ENCODE data around the gene DCXR. TPM values are rescaled to one million over a fixed set of nuclear protein-coding genes. Genes with fewer than 3 reads are reported as not detected.

The DCXR gene
- total and polyA plus RNA-seq, 2 experiments from 2014 or later, result 86.9 to 137 TPM

GRCh38 chr17:82045936-82046484, 8.5 kb upstream of the DCXR start (continued):
- TF ChIP-seq, protein P1, sequence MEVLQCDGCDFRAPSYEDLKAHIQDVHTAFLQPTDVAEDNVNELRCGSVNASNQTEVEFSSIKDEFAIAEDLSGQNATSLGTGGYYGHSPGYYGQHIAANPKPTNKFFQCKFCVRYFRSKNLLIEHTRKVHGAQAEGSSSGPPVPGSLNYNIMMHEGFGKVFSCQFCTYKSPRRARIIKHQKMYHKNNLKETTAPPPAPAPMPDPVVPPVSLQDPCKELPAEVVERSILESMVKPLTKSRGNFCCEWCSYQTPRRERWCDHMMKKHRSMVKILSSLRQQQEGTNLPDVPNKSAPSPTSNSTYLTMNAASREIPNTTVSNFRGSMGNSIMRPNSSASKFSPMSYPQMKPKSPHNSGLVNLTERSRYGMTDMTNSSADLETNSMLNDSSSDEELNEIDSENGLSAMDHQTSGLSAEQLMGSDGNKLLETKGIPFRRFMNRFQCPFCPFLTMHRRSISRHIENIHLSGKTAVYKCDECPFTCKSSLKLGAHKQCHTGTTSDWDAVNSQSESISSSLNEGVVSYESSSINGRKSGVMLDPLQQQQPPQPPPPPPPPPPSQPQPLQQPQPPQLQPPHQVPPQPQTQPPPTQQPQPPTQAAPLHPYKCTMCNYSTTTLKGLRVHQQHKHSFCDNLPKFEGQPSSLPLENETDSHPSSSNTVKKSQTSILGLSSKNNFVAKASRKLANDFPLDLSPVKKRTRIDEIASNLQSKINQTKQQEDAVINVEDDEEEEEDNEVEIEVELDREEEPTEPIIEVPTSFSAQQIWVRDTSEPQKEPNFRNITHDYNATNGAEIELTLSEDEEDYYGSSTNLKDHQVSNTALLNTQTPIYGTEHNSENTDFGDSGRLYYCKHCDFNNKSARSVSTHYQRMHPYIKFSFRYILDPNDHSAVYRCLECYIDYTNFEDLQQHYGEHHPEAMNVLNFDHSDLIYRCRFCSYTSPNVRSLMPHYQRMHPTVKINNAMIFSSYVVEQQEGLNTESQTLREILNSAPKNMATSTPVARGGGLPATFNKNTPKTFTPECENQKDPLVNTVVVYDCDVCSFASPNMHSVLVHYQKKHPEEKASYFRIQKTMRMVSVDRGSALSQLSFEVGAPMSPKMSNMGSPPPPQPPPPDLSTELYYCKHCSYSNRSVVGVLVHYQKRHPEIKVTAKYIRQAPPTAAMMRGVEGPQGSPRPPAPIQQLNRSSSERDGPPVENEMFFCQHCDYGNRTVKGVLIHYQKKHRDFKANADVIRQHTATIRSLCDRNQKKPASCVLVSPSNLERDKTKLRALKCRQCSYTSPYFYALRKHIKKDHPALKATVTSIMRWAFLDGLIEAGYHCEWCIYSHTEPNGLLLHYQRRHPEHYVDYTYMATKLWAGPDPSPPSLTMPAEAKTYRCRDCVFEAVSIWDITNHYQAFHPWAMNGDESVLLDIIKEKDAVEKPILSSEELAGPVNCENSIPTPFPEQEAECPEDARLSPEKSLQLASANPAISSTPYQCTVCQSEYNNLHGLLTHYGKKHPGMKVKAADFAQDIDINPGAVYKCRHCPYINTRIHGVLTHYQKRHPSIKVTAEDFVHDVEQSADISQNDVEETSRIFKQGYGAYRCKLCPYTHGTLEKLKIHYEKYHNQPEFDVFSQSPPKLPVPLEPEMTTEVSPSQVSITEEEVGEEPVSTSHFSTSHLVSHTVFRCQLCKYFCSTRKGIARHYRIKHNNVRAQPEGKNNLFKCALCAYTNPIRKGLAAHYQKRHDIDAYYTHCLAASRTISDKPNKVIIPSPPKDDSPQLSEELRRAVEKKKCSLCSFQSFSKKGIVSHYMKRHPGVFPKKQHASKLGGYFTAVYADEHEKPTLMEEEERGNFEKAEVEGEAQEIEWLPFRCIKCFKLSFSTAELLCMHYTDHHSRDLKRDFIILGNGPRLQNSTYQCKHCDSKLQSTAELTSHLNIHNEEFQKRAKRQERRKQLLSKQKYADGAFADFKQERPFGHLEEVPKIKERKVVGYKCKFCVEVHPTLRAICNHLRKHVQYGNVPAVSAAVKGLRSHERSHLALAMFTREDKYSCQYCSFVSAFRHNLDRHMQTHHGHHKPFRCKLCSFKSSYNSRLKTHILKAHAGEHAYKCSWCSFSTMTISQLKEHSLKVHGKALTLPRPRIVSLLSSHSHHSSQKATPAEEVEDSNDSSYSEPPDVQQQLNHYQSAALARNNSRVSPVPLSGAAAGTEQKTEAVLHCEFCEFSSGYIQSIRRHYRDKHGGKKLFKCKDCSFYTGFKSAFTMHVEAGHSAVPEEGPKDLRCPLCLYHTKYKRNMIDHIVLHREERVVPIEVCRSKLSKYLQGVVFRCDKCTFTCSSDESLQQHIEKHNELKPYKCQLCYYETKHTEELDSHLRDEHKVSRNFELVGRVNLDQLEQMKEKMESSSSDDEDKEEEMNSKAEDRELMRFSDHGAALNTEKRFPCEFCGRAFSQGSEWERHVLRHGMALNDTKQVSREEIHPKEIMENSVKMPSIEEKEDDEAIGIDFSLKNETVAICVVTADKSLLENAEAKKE (CRISPR knock-in tag; IDR thresholded peaks at IDR 0.05), result no peak
- TF ChIP-seq, protein P2, sequence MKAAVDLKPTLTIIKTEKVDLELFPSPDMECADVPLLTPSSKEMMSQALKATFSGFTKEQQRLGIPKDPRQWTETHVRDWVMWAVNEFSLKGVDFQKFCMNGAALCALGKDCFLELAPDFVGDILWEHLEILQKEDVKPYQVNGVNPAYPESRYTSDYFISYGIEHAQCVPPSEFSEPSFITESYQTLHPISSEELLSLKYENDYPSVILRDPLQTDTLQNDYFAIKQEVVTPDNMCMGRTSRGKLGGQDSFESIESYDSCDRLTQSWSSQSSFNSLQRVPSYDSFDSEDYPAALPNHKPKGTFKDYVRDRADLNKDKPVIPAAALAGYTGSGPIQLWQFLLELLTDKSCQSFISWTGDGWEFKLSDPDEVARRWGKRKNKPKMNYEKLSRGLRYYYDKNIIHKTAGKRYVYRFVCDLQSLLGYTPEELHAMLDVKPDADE (IDR thresholded peaks at IDR 0.05), result no peak
- no peak for TF ChIP-seq POLR2AphosphoS5 (IDR thresholded peaks at IDR 0.05; ENCODE audit: low read depth)
- no peak for TF ChIP-seq EZH2phosphoT487 (IDR thresholded peaks at IDR 0.05; ENCODE audit: unreplicated experiment)
- no peak for TF ChIP-seq ZNF331 (CRISPR knock-in tag; IDR thresholded peaks at IDR 0.05; ENCODE audit: low read depth)

DNA sequence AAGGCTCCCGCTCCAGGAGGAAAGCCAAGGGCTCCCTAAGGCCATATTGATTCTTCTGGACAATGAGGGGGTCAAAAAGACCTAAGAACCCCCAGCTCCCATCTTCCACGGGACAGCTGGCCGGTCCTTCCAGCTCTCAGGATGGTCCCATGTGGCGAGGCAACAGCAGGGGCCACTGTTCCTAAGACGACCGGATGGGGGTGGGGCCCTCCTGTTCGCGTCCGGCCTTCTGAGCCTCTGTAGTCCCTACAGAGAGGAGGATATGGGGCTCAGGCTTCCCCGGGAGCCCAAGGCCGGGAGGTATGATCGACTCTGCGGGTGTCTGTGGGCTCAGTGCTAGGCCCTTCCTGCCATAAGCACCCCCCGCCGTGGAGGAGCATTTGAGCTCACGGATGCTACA, 6.0 kb upstream of the DCXR start:
- no peaks in the 10 kb centered on the region for H3K4me1 ChIP-seq (ENCODE audit: insufficient read depth)
- no peak overlapping the region for H3K4me3 ChIP-seq
- H3K36me3 ChIP-seq (ENCODE audit: insufficient read depth), result no peaks in the 10 kb centered on the region
- peaks cover 17% of the 10 kb centered on the region for H3K4me1 Mint-ChIP-seq
- DNase-seq (ENCODE audit: low spot score) (peak; percentile 69), ATAC-seq (peak; percentile 81)
- H3K27ac Mint-ChIP-seq, result no peak overlapping the region
- H3F3A ChIP-seq (replicated peaks; ENCODE audit: low read depth), result no peaks in the 10 kb centered on the region
- no peak overlapping the region for H3K4me3 Mint-ChIP-seq
- H3K27ac ChIP-seq (ENCODE audit: low read depth), result no peak overlapping the region
- H3K27me3 Mint-ChIP-seq (ENCODE audit: insufficient read depth, low read depth, poor library complexity), result peaks cover 15% of the 10 kb centered on the region
- H3K9me2 ChIP-seq (ENCODE audit: insufficient read depth), result no peaks in the 10 kb centered on the region
- no peaks in the 10 kb centered on the region for H3K27me3 ChIP-seq (ENCODE audit: insufficient read depth)
- H3K4me2 ChIP-seq, result no peak overlapping the region
- peak overlapping the region; percentile 59; the same call in 1 of the 2 replicates for H2AFZ ChIP-seq
- no peaks in the 10 kb centered on the region for H4K20me1 ChIP-seq (replicated peaks; ENCODE audit: insufficient read depth)
- H3K36me3 Mint-ChIP-seq (ENCODE audit: low read depth), result peaks cover 6% of the 10 kb centered on the region
- no peaks in the 10 kb centered on the region for H3K79me2 ChIP-seq (replicated peaks; ENCODE audit: insufficient read depth)
- H3K9me3 Mint-ChIP-seq, result no peaks in the 10 kb centered on the region; the same call in 2 of the 3 replicates
- TF ChIP-seq ZNF331 (CRISPR knock-in tag; IDR thresholded peaks at IDR 0.05; ENCODE audit: low read depth), result no peak
- TF ChIP-seq, protein P1 (CRISPR knock-in tag; IDR thresholded peaks at IDR 0.05), result no peak
- no peak for TF ChIP-seq POLR2AphosphoS5 (IDR thresholded peaks at IDR 0.05; ENCODE audit: low read depth)
- TF ChIP-seq, protein P2 (IDR thresholded peaks at IDR 0.05), result no peak
- TF ChIP-seq ZNF114 (CRISPR knock-in tag; IDR thresholded peaks at IDR 0.05), result no peak

Measured in GM23338 (cell line).